Body of pancreas (tissue), 4 donors: ENCODE measurements around the gene SLC4A8. TPM values are rescaled to one million over a fixed set of nuclear protein-coding genes. Genes with fewer than 3 reads are reported as not detected.

Experiments
- ATAC-seq: fragments of 150-250 bp; one replicate; pipeline ENCODE4 v1.9.1; 2016
- DNase-seq, 4 donors: peaks; one replicate each; pipeline ENCODE4 v3.0.0-alpha.2; 2019
- H3K27ac ChIP-seq, 4 donors: fragments of 200-600 bp; sonication (generic); 1 replicate in 3 of 4; 2 replicates in 1 of 4; pipeline versions ENCODE4 v1.5.1 to v1.6.1; 2016 to 2019; ENCODE audit warnings: mild to moderate bottlenecking in 1 of 4, mixed read lengths in 1 of 4, moderate library complexity in 1 of 4
- H3K27me3 ChIP-seq, 2 donors: fragments of 200-600 bp; sonication (generic); one replicate each; pipeline ENCODE4 v1.6.0; 2016; ENCODE audit warnings: mild to moderate bottlenecking in 1 of 2
- H3K36me3 ChIP-seq, 2 donors: fragments of 200-600 bp; sonication (generic); replicated peaks in 1 of 2; 2 replicates each; pipeline ENCODE4 v1.5.1; 2016; ENCODE audit warnings: low read depth in 2 of 2; ENCODE audit not compliant: insufficient read depth in 1 of 2
- H3K4me1 ChIP-seq: fragments of 200-600 bp; sonication (generic); one replicate; pipeline ENCODE4 v1.6.0; 2016
- H3K4me3 ChIP-seq, 2 donors: fragments of 200-600 bp; sonication (generic); 1 replicate in 1 of 2; 2 replicates in 1 of 2; pipeline ENCODE4 v1.5.1; 2016 to 2019
- H3K9me3 ChIP-seq, 3 donors: fragments of 200-600 bp; sonication (generic); 1 replicate in 2 of 3; 2 replicates in 1 of 3; pipeline ENCODE4 v1.5.1; 2016
- POLR2A ChIP-seq, 3 donors: fragments of 450-650 bp; IDR thresholded peaks; one replicate each; pipeline ENCODE4 v1.6.1; 2016; ENCODE audit warnings: antibody characterized with exemption in 3 of 3, mild to moderate bottlenecking in 2 of 3
- WGBS, 2 donors: methylation state at CpG; one replicate each; pipeline ENCODE4 v1.1.5; 2017; 5-methylcytosine and 5-hydroxymethylcytosine counted together
- intact Hi-C: fragments of 100-400 bp; cut with DNase I; formaldehyde crosslinking; loops from one replicate; pipeline ENCODE4 v1.15.1; 2023
- total RNA-seq, 2 donors: library from RNA; depleted of rRNA; stranded (reverse); fragments of >200 nt; gene quantifications; one replicate each; pipeline ENCODE4 v1.1.0, GENCODE V29; 2016
- TF ChIP-seq, protein P1 (sequence below), 7 experiments: fragments of 450-650 bp in 4 of 7; fragments of 200-600 bp in 3 of 7; sonication (generic) in 3 of 7; IDR thresholded peaks; one replicate each; pipeline ENCODE4 v1.5.1; 2016 to 2019; ENCODE audit warnings: antibody characterized with exemption in 7 of 7

Gene SLC4A8
- total RNA-seq, 2 donors from 2014 or later, result 1.6 to 2.3 TPM

- Histone ChIP-seq H3K4me1 (no peaks in the 10 kb centered on the region), H3K4me3 (no peak overlapping the region), H3K27me3 (peaks cover 0 to 5% of the 10 kb centered on the region in 2 donors), H3K9me3 (no peaks in the 10 kb centered on the region), H3K27ac (no peak overlapping the region), H3K36me3 (no peaks in the 10 kb centered on the region)
- 70 to 82% methylated on average over 3 of the region's 3 CpGs for WGBS, 2 donors
- no peak for TF ChIP-seq POLR2A (IDR thresholded peaks at IDR 0.05)
- TF ChIP-seq, protein P1, sequence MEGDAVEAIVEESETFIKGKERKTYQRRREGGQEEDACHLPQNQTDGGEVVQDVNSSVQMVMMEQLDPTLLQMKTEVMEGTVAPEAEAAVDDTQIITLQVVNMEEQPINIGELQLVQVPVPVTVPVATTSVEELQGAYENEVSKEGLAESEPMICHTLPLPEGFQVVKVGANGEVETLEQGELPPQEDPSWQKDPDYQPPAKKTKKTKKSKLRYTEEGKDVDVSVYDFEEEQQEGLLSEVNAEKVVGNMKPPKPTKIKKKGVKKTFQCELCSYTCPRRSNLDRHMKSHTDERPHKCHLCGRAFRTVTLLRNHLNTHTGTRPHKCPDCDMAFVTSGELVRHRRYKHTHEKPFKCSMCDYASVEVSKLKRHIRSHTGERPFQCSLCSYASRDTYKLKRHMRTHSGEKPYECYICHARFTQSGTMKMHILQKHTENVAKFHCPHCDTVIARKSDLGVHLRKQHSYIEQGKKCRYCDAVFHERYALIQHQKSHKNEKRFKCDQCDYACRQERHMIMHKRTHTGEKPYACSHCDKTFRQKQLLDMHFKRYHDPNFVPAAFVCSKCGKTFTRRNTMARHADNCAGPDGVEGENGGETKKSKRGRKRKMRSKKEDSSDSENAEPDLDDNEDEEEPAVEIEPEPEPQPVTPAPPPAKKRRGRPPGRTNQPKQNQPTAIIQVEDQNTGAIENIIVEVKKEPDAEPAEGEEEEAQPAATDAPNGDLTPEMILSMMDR (IDR thresholded peaks at IDR 0.05), result no peak
- intact Hi-C loops, result loop anchor here (10.0 kb wide), 1 partner anchor 279 kb away; a partner anchor contains a TSS
- DNase-seq (no peak), ATAC-seq (no peak)
Measured at GRCh38 chr12:51536159-51536558, 111.5 kb downstream of the SLC4A8 start.

- no peak for ATAC-seq
- H3K4me3 ChIP-seq, result no peak overlapping the region
- no peaks in the 10 kb centered on the region for H3K36me3 ChIP-seq
- TF ChIP-seq POLR2A (IDR thresholded peaks at IDR 0.05), result no peak
- no peaks in the 10 kb centered on the region for H3K4me1 ChIP-seq
- H3K27me3 ChIP-seq, result peaks cover 0 to 5% of the 10 kb centered on the region in 2 donors
- no peak overlapping the region for H3K27ac ChIP-seq
- DNase-seq, result no peak
- intact Hi-C loops, result loop anchor here (10.0 kb wide), 1 partner anchor 277 kb away; a partner anchor contains a TSS
- no peaks in the 10 kb centered on the region for H3K9me3 ChIP-seq
- 69 to 79% methylated on average over 8 of the region's 8 CpGs for WGBS, 2 donors
Measured at GRCh38 chr12:51538149-51538548, 113.5 kb downstream of the SLC4A8 start.

DNA sequence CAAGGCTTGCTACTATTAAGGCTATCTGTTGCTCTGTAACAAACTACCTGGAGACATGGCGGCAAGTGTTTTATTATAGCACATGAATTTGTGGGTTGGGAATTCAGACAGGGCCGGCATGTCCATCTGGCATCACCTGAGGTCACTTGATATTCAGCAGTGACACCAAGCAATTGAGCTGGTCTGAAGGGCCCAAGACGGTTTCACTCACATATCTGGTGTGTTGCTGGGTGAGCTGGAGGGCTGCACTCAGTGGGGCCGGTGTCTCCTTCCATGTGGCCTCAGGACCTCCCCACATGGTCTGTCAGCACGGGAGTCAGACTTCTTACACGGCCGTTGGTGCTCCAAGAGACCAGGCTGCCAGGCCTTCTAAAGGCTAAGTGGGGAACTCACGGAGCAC, 114.0 kb downstream of the SLC4A8 start:
- intact Hi-C loops, result loop anchor here (10.0 kb wide), 1 partner anchor 276 kb away; a partner anchor contains a TSS
- 78% methylated on average over 8 of the region's 8 CpGs; no CpG with 5 or more reads in 1 of the 2 donors for WGBS, 2 donors

GRCh38 chr12:51540996-51541395, 116.4 kb downstream of the SLC4A8 start:
- DNase-seq (no peak), ATAC-seq (no peak)
- no peak for TF ChIP-seq POLR2A (IDR thresholded peaks at IDR 0.05)
- TF ChIP-seq, protein P1 (IDR thresholded peaks at IDR 0.05), result no peak
- no peaks in the 10 kb centered on the region for H3K4me1 ChIP-seq
- intact Hi-C loops, result no loop called here
- 84 to 86% methylated on average over 4 of the region's 4 CpGs for WGBS, 2 donors
- no peaks in the 10 kb centered on the region for H3K36me3 ChIP-seq
- no peak overlapping the region for H3K4me3 ChIP-seq
- no peaks in the 10 kb centered on the region for H3K9me3 ChIP-seq
- H3K27me3 ChIP-seq, result peaks cover 0 to 5% of the 10 kb centered on the region in 2 donors
- no peak overlapping the region for H3K27ac ChIP-seq

More for the DNA sequence above, 114.0 kb downstream of the SLC4A8 start:
- Histone ChIP-seq H3K9me3 (no peaks in the 10 kb centered on the region), H3K4me1 (no peaks in the 10 kb centered on the region), H3K27ac (no peak overlapping the region), H3K27me3 (peaks cover 0 to 5% of the 10 kb centered on the region in 2 donors), H3K36me3 (no peaks in the 10 kb centered on the region), H3K4me3 (no peak overlapping the region)
- ATAC-seq, result no peak
- TF ChIP-seq, protein P1 (IDR thresholded peaks at IDR 0.05), result no peak
- no peak for TF ChIP-seq POLR2A (IDR thresholded peaks at IDR 0.05)
- DNase-seq, result no peak

- DNase-seq (no peak), ATAC-seq (no peak)
- intact Hi-C loops, result no loop called here
Measured at GRCh38 chr12:51546097-51546496, 121.5 kb downstream of the SLC4A8 start.

More at GRCh38 chr12:51546097-51546496, 121.5 kb downstream of the SLC4A8 start:
- Histone ChIP-seq H3K9me3 (no peaks in the 10 kb centered on the region), H3K27ac (no peak overlapping the region), H3K27me3 (no peaks in the 10 kb centered on the region), H3K4me1 (no peaks in the 10 kb centered on the region), H3K36me3 (no peaks in the 10 kb centered on the region), H3K4me3 (no peak overlapping the region)
- TF ChIP-seq, protein P1 (IDR thresholded peaks at IDR 0.05), result no peak
- no peak for TF ChIP-seq POLR2A (IDR thresholded peaks at IDR 0.05)
